HepG2 (cell line): Measurements from ENCODE around the gene IMPDH1. TPM values are rescaled to one million over a fixed set of nuclear protein-coding genes. Genes with fewer than 3 reads are reported as not detected.

Source experiments
- ARNT2 ChIP-seq: sonication (generic); formaldehyde crosslinking; IDR thresholded peaks from 2 replicates; pipeline ENCODE4 v1.8.0; 2022; ENCODE audit warnings: mild to moderate bottlenecking, low read depth, missing genetic modification reagents, moderate library complexity
- ATF7-NPFF ChIP-seq: sonication (generic); formaldehyde crosslinking; IDR thresholded peaks from 2 replicates; pipeline ENCODE4 v1.8.1; 2023; ENCODE audit warnings: mild to moderate bottlenecking, low read depth, missing genetic modification reagents, moderate library complexity
- CAMTA2 ChIP-seq: sonication (generic); formaldehyde crosslinking; IDR thresholded peaks from 2 replicates; pipeline ENCODE4 v1.4.0; 2020; ENCODE audit warnings: mild to moderate bottlenecking, missing genetic modification reagents, borderline replicate concordance
- CREB1 ChIP-seq, 2 experiments: fragments of 450-650 bp in 1 of 2; IDR thresholded peaks; 2 replicates each; pipeline ENCODE4 v1.6.1; 2016 to 2017; ENCODE audit warnings: control low read depth in 1 of 2, mild to moderate bottlenecking in 1 of 2, missing compliant biosample characterization in 1 of 2, missing genetic modification characterization in 1 of 2
- JUNB ChIP-seq: sonication (generic); formaldehyde crosslinking; IDR thresholded peaks from 2 replicates; pipeline ENCODE4 v1.8.0; 2022; ENCODE audit warnings: missing genetic modification reagents, mild to moderate bottlenecking, borderline replicate concordance
- KDM1A ChIP-seq: IDR thresholded peaks from 2 replicates; pipeline ENCODE4 v1.6.1; 2016; ENCODE audit warnings: missing compliant biosample characterization
- NFIC ChIP-seq: IDR thresholded peaks from 2 replicates; pipeline ENCODE4 v1.6.1; 2012; ENCODE audit warnings: mild to moderate bottlenecking, low read length, inconsistent platforms
- POLR2G ChIP-seq: fragments of 200-400 bp; formaldehyde crosslinking; IDR thresholded peaks from 2 replicates; pipeline ENCODE4 v1.6.1; 2018; ENCODE audit warnings: mild to moderate bottlenecking, low read depth, low read length, moderate library complexity
- SALL1 ChIP-seq: sonication (generic); formaldehyde crosslinking; IDR thresholded peaks from 2 replicates; pipeline ENCODE4 v1.8.0; 2022; ENCODE audit warnings: mild to moderate bottlenecking, missing genetic modification reagents
- SIN3A ChIP-seq: IDR thresholded peaks from 2 replicates; pipeline ENCODE4 v1.6.1; 2011; ENCODE audit warnings: low read depth, mild to moderate bottlenecking, control low read depth, low read length, borderline replicate concordance
- SP1 ChIP-seq, 2 experiments: fragments of 450-650 bp in 1 of 2; sonication (generic) in 1 of 2; formaldehyde crosslinking in 1 of 2; IDR thresholded peaks; 2 replicates each; pipeline versions ENCODE4 v1.4.0 to v1.6.1; 2016 to 2020; ENCODE audit warnings: missing genetic modification reagents in 1 of 2
- STAG1 ChIP-seq: sonication (generic); formaldehyde crosslinking; IDR thresholded peaks from 2 replicates; pipeline ENCODE4 v1.4.0; 2020; ENCODE audit warnings: missing genetic modification reagents
- TAF1 ChIP-seq: sonication (generic); formaldehyde crosslinking; IDR thresholded peaks from 2 replicates; pipeline ENCODE4 v1.4.0; 2020; ENCODE audit warnings: missing genetic modification reagents
- TBX2 ChIP-seq: sonication (generic); formaldehyde crosslinking; IDR thresholded peaks from 2 replicates; pipeline ENCODE4 v1.5.0; 2020; ENCODE audit warnings: missing genetic modification reagents, mild to moderate bottlenecking, borderline replicate concordance
- TEAD3 ChIP-seq: optimal IDR thresholded peaks from 2 replicates; pipeline ENCODE3; 2016; ENCODE audit warnings: borderline replicate concordance
- ZFP82 ChIP-seq: sonication (generic); formaldehyde crosslinking; IDR thresholded peaks from 2 replicates; pipeline ENCODE4 v1.5.1; 2020; ENCODE audit warnings: mild to moderate bottlenecking, missing genetic modification reagents, borderline replicate concordance
- ZNF136 ChIP-seq: sonication (generic); formaldehyde crosslinking; IDR thresholded peaks from 2 replicates; pipeline ENCODE4 v1.8.1; 2022; ENCODE audit warnings: low read depth, mild to moderate bottlenecking, moderate library complexity, missing genetic modification reagents
- ZNF263 ChIP-seq: sonication (generic); formaldehyde crosslinking; IDR thresholded peaks from 2 replicates; pipeline ENCODE4 v1.4.0; 2020; ENCODE audit warnings: missing genetic modification reagents
- ZNF629 ChIP-seq: sonication (generic); formaldehyde crosslinking; conservative IDR thresholded peaks from 2 replicates; pipeline ENCODE4 v1.5.0; 2020; ENCODE audit warnings: missing genetic modification reagents
- ZNF687 ChIP-seq: sonication (generic); formaldehyde crosslinking; IDR thresholded peaks from 2 replicates; pipeline ENCODE4 v1.5.1; 2020; ENCODE audit warnings: mild to moderate bottlenecking, missing genetic modification reagents, moderate library complexity
- polyA plus RNA-seq, 8 experiments: library from polyadenylated mRNA; depleted of rRNA in 3 of 8; stranded (reverse) in 7 of 8; unstranded in 1 of 8; fragments of >200 nt; fragmentation: Illumina TruSeq in 4 of 8; extraction: Trizol in 4 of 8; gene quantifications; 2 replicates each; pipeline versions ENCODE4 v1.2.1 to v1.2.3, GENCODE V29; 2011 to 2016; ENCODE audit warnings: low read depth in 4 of 8, missing spikeins in 1 of 8, mixed read lengths in 1 of 8; ENCODE audit not compliant: insufficient read depth in 1 of 8
- total RNA-seq, 5 experiments: library from RNA; depleted of rRNA; stranded (reverse); fragments of >200 nt; fragmentation: Illumina TruSeq; extraction: Trizol; gene quantifications; 2 replicates each; pipeline ENCODE4 v1.2.3, GENCODE V29; 2016; ENCODE audit warnings: low read depth in 1 of 5
- TF ChIP-seq, protein P1 (sequence below): sonication (generic); formaldehyde crosslinking; IDR thresholded peaks from 2 replicates; pipeline ENCODE4 v1.8.1; 2022; ENCODE audit warnings: low read depth, mild to moderate bottlenecking, missing genetic modification reagents
- TF ChIP-seq, protein P2 (sequence below): sonication (generic); formaldehyde crosslinking; IDR thresholded peaks from 2 replicates; pipeline ENCODE4 v1.8.1; 2023; ENCODE audit warnings: mild to moderate bottlenecking, missing genetic modification reagents

The IMPDH1 gene
- total and polyA plus RNA-seq, 2 of the 13 experiments (the other 11 are each of a cell fraction or from before 2014, with no cell fraction given), result 22.8 to 34.0 TPM

DNA sequence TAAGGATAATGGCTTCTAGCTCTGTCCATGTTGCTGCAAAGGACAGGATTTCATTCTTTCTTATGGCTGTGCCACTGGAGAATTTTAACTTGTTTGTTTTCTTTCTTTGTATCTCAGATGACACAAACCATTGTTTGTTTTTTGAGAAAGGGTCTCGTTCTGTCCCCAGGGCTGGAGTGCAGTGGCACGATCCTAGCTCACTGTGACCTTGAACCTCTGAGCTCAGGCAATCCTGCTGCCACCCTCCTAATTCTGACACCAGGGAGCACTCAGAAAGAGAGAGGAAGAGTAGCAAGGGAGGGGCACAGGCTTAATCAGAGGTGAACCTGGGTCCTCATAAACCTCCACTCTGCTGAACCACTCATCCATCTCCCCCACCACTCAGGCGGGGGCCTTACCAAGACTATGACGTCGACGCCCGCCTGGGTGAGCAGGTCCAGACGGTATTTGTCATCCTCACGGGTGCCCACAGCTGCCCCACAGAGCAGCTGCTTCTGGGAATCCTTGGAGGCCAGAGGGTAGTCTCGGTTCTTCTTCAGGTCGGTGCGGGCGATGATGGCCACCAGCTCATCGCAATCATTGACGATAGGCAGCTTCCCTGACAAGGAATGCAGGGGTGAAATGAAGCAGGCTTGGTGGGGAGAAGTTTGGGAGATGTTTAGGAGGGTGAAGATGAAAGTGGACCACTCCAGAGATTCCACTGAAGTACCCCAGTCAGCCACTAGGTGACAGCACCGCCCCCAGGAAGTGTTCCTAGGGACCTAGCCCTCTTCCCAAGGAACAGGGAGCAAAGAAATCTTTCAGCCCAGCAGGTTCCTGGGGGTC lies 11.6 kb downstream of the IMPDH1 start (continued):
- TF ChIP-seq ZNF136 (no peak), SALL1 (CRISPR knock-in tag) (peak; percentile 62; the same call in 1 of the 2 replicates), ATF7-NPFF (CRISPR knock-in tag) (no peak), KDM1A (CRISPR knock-in tag) (no peak), STAG1 (CRISPR knock-in tag) (peak; percentile 72), NFIC (no peak), TAF1 (no peak), SP1 (IDR thresholded peaks at IDR 0.05) (no peak), SP1 (CRISPR knock-in tag; IDR thresholded peaks at IDR 0.05) (no peak; the same call in 1 of the 2 replicates), ARNT2 (no peak), CAMTA2 (CRISPR knock-in tag) (no peak), TEAD3 (CRISPR knock-in tag) (peak; percentile 57), TBX2 (CRISPR knock-in tag) (peak; percentile 69), ZFP82 (CRISPR knock-in tag) (no peak), POLR2G (no peak), ZNF263 (peak; percentile 97), SIN3A (no peak), ZNF687 (CRISPR knock-in tag) (peak; percentile 42; the same call in 1 of the 2 replicates), JUNB (CRISPR knock-in tag) (no peak), ZNF629 (CRISPR knock-in tag) (no peak), CREB1 (IDR thresholded peaks at IDR 0.05) (peak; percentile 57; the same call in 1 of the 2 replicates), CREB1 (CRISPR knock-in tag; IDR thresholded peaks at IDR 0.05) (no peak)
- TF ChIP-seq, protein P1, sequence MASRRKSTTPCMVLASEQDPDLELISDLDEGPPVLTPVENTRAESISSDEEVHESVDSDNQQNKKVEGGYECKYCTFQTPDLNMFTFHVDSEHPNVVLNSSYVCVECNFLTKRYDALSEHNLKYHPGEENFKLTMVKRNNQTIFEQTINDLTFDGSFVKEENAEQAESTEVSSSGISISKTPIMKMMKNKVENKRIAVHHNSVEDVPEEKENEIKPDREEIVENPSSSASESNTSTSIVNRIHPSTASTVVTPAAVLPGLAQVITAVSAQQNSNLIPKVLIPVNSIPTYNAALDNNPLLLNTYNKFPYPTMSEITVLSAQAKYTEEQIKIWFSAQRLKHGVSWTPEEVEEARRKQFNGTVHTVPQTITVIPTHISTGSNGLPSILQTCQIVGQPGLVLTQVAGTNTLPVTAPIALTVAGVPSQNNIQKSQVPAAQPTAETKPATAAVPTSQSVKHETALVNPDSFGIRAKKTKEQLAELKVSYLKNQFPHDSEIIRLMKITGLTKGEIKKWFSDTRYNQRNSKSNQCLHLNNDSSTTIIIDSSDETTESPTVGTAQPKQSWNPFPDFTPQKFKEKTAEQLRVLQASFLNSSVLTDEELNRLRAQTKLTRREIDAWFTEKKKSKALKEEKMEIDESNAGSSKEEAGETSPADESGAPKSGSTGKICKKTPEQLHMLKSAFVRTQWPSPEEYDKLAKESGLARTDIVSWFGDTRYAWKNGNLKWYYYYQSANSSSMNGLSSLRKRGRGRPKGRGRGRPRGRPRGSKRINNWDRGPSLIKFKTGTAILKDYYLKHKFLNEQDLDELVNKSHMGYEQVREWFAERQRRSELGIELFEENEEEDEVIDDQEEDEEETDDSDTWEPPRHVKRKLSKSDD (CRISPR knock-in tag), result no peak
- TF ChIP-seq, protein P2, sequence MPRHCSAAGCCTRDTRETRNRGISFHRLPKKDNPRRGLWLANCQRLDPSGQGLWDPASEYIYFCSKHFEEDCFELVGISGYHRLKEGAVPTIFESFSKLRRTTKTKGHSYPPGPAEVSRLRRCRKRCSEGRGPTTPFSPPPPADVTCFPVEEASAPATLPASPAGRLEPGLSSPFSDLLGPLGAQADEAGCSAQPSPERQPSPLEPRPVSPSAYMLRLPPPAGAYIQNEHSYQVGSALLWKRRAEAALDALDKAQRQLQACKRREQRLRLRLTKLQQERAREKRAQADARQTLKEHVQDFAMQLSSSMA (CRISPR knock-in tag), result 0 out of 2 replicates have a peak, but pooled peaks have one; percentile 26
